ENCODE results near the gene GLB1L3. TPM values are rescaled to one million over a fixed set of nuclear protein-coding genes. Genes with fewer than 3 reads are reported as not detected.
"Not testable (repeated sequence)": the region's sequence is repeated elsewhere in the genome, so short reads cannot be mapped to it uniquely, and the experiment has no call there.

GLB1L3 gene
- total and polyA plus RNA-seq, 2 donors: 0.71 to 1.8 TPM

DNA sequence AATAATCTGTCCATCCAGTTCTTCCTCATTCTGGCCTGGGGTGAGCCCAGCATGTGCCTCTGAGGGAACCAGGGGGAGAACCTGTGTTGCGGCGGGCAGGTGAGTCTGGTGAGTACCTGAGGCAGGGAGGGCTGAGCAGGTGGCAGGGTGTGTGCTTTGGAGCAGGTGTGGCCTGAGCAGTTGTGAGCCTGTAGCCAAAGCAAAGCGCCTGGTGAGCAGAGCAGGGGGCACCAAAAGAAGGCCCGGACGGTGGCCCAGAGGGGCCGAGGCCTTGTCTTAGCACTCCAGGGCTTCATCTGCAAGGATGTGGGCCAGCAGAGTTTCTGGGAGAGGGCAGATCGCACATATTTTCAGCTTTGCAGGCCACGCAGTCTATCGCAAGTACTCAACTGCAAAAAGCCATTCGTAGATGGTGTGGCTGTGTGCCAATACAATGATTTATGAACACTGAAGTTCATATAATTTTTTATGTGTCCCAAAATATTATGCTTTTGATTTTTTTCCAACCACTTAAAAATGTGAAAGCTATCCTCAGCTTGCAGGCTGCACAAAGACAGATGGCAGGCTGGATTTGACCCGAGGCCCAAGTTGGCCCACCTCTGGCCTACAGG lies 64.3 kb downstream of the GLB1L3 start:
- H3K27ac ChIP-seq (ENCODE audit: low read depth in 1 of 2, low read length in 1 of 2): no peak overlapping the region
- no peaks in the 10 kb centered on the region for H3K36me3 ChIP-seq (ENCODE audit: control insufficient read depth in 2 of 2, insufficient read depth in 2 of 2, low read length in 1 of 2)
- no peak for DNase-seq (ENCODE audit: low read depth in 6 of 9, low spot score in 9 of 9)
- peaks cover 0 to 19% of the 10 kb centered on the region in 2 donors for H3K27me3 ChIP-seq (ENCODE audit: control insufficient read depth in 2 of 2, insufficient read depth in 1 of 2, low read length in 1 of 2)
- WGBS: 94% methylated on average over 11 of the region's 11 CpGs
- H3K9me3 ChIP-seq (ENCODE audit: control insufficient read depth in 2 of 2, insufficient read depth in 1 of 2, low read length in 1 of 2): no peaks in the 10 kb centered on the region
- no peaks in the 10 kb centered on the region for H3K4me1 ChIP-seq (ENCODE audit: control insufficient read depth in 2 of 2, insufficient read depth in 2 of 2, low read length in 2 of 2)
- no peak overlapping the region for H3K4me3 ChIP-seq (ENCODE audit: low read length in 2 of 2)

DNA sequence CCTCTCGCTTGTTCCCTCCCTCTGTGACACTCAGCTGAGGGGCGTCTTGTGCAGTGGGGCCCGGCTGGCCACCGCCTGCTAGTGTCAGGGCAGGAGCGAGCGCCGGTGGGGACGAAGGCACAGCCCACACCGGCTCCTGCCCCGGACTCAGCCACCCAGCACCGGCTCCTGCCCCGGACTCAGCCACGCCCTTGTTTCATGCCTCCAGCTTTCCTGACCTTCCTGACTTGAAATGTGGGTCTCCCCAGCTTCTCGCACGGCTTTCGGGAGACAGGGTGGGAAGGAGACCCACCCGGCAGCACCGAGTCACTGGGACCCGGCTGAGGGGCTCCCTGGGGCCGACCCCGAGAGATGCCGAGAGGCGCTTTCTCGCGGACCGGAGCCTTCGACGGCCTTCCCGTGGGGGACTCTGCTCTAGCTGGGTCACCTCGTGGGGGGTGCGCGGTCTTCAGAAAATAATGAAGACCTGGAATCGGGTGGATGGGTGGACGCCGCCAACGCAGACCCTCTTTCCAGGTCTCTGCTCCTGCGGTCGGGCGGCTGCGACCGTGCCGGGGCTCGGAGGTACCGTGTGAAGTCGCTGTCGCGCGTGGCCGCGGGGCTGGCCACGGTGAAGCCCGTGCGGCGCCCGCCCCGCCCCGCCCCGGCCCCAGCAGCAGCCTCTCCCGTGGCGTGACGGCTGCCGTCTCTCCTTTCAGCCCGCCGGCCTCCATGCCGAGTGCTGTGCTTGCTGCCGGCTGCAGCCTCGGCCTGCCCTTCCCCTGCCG lies 65.8 kb downstream of the GLB1L3 start:
- Histone ChIP-seq H3K9me3 (ENCODE audit: control insufficient read depth in 2 of 2, insufficient read depth in 1 of 2, low read length in 1 of 2) (no peaks in the 10 kb centered on the region), H3K36me3 (ENCODE audit: control insufficient read depth in 2 of 2, insufficient read depth in 2 of 2, low read length in 1 of 2) (no peaks in the 10 kb centered on the region), H3K4me3 (ENCODE audit: low read length in 2 of 2) (no peak overlapping the region), H3K4me1 (ENCODE audit: control insufficient read depth in 2 of 2, insufficient read depth in 2 of 2, low read length in 2 of 2) (no peaks in the 10 kb centered on the region), H3K27ac (ENCODE audit: low read depth in 1 of 2, low read length in 1 of 2) (no peak overlapping the region), H3K27me3 (ENCODE audit: control insufficient read depth in 2 of 2, insufficient read depth in 1 of 2, low read length in 1 of 2) (peaks cover 0 to 16% of the 10 kb centered on the region in 2 donors)
- DNase-seq (ENCODE audit: low read depth in 6 of 9, low spot score in 9 of 9): no peak
- 95% methylated on average over 68 of the region's 68 CpGs for WGBS

DNA sequence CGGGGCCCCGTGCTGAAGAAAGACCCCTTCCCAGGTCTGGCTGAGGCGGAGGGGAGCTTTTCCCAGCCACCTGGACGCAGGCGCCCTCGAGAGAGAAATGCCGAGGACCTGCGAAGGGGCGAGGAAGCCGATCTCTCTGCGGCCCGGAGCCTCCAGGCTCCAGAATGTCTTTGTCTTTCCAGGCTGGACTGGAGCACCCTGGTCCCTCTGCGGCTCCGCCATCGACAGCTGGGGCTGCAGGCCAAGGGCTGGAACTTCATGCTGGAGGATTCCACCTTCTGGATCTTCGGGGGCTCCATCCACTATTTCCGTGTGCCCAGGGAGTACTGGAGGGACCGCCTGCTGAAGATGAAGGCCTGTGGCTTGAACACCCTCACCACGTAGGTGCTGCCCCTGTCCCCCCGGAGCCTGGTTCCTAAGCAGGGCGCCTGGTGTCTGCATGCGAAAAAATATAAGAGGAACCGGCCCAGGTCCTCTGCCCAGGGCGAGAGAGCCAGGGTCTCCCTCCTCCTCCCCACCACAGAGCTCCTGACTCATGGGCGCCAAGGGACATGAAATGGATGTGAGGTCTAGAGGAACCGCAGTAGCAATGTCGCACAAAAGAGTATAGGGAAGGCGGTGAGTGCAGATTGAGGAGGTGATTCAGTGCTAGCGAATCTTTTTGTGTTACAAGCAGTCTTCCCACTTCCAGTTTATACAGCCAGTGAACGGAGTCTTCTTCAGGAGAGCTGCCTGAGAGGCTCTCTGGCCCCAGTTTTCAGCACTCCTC lies 66.6 kb downstream of the GLB1L3 start:
- no peaks in the 10 kb centered on the region for H3K4me1 ChIP-seq (ENCODE audit: control insufficient read depth in 2 of 2, insufficient read depth in 2 of 2, low read length in 2 of 2)
- no peak overlapping the region for H3K4me3 ChIP-seq (ENCODE audit: low read length in 2 of 2)
- no peak for DNase-seq (ENCODE audit: low read depth in 6 of 9, low spot score in 9 of 9)
- H3K36me3 ChIP-seq (ENCODE audit: control insufficient read depth in 2 of 2, insufficient read depth in 2 of 2, low read length in 1 of 2): no peaks in the 10 kb centered on the region
- no peak overlapping the region for H3K27ac ChIP-seq (ENCODE audit: low read depth in 1 of 2, low read length in 1 of 2)
- WGBS: 96% methylated on average over 30 of the region's 30 CpGs
- H3K9me3 ChIP-seq (ENCODE audit: control insufficient read depth in 2 of 2, insufficient read depth in 1 of 2, low read length in 1 of 2): no peaks in the 10 kb centered on the region
- peaks cover 0 to 16% of the 10 kb centered on the region in 2 donors for H3K27me3 ChIP-seq (ENCODE audit: control insufficient read depth in 2 of 2, insufficient read depth in 1 of 2, low read length in 1 of 2)

- 92% methylated on average over 15 of the region's 15 CpGs for WGBS
- no peak for DNase-seq (ENCODE audit: low read depth in 6 of 9, low spot score in 9 of 9)
- Histone ChIP-seq H3K27ac (ENCODE audit: low read depth in 1 of 2, low read length in 1 of 2) (no peak overlapping the region), H3K4me1 (ENCODE audit: control insufficient read depth in 2 of 2, insufficient read depth in 2 of 2, low read length in 2 of 2) (no peaks in the 10 kb centered on the region), H3K36me3 (ENCODE audit: control insufficient read depth in 2 of 2, insufficient read depth in 2 of 2, low read length in 1 of 2) (no peaks in the 10 kb centered on the region), H3K27me3 (ENCODE audit: control insufficient read depth in 2 of 2, insufficient read depth in 1 of 2, low read length in 1 of 2) (peaks cover 0 to 16% of the 10 kb centered on the region in 2 donors), H3K4me3 (ENCODE audit: low read length in 2 of 2) (no peak overlapping the region), H3K9me3 (ENCODE audit: control insufficient read depth in 2 of 2, insufficient read depth in 1 of 2, low read length in 1 of 2) (no peaks in the 10 kb centered on the region)
Measured at GRCh38 chr11:134343646-134344045, 67.5 kb downstream of the GLB1L3 start.

DNA sequence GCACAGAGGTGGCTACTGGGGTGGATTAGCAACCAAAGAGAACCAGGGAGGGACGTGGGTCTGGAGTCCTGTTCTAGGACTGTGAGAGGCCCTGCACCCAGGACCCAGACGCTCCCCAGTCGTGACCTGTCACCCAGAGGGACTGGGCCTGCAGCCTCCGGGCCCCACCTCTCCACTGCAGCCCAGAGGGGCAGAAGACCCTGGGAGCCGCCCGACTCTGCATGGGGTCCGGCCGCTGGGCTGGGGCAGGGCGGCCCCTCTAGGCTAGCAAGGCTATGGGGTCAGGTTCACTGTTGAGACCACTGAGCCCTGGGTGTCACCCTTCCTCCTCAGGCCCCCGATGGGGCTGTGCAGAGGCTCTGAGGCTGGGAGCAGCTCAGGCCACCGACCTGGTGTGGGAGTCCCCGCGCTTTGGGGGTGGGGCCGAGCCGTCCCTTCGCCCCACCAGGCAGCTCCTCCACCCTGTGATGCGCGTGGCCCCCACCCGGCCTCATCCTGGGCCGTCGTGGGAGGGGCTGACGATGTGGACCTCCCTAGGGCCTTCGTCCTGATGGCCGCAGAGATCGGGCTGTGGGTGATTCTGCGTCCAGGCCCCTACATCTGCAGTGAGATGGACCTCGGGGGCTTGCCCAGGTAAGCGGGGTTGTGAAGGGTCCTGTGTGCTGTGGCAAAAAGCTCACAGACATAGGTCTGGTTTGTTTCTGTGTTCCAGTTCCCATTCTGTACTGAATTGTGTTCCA lies 68.5 kb downstream of the GLB1L3 start:
- not testable (repeated sequence) for H3K36me3 ChIP-seq (ENCODE audit: control insufficient read depth in 2 of 2, insufficient read depth in 2 of 2, low read length in 1 of 2); H3K27ac ChIP-seq (ENCODE audit: low read depth in 1 of 2, low read length in 1 of 2); H3K4me3 ChIP-seq (ENCODE audit: low read length in 2 of 2); DNase-seq (ENCODE audit: low read depth in 6 of 9, low spot score in 9 of 9); H3K4me1 ChIP-seq (ENCODE audit: control insufficient read depth in 2 of 2, insufficient read depth in 2 of 2, low read length in 2 of 2); H3K9me3 ChIP-seq (ENCODE audit: control insufficient read depth in 2 of 2, insufficient read depth in 1 of 2, low read length in 1 of 2)
- WGBS: 91% methylated on average over 27 of the region's 28 CpGs
- peaks cover 0 to 16% of the 10 kb centered on the region in 2 donors for H3K27me3 ChIP-seq (ENCODE audit: control insufficient read depth in 2 of 2, insufficient read depth in 1 of 2, low read length in 1 of 2)

- peaks cover 0 to 3% of the 10 kb centered on the region in 2 donors for H3K9me3 ChIP-seq (ENCODE audit: control insufficient read depth in 2 of 2, insufficient read depth in 1 of 2, low read length in 1 of 2)
- H3K4me3 ChIP-seq (ENCODE audit: low read length in 2 of 2): no peak overlapping the region
- 92% methylated on average over 4 of the region's 4 CpGs for WGBS
- H3K4me1 ChIP-seq (ENCODE audit: control insufficient read depth in 2 of 2, insufficient read depth in 2 of 2, low read length in 2 of 2): no peaks in the 10 kb centered on the region
- H3K36me3 ChIP-seq (ENCODE audit: control insufficient read depth in 2 of 2, insufficient read depth in 2 of 2, low read length in 1 of 2): no peaks in the 10 kb centered on the region
- peaks cover 0 to 16% of the 10 kb centered on the region in 2 donors for H3K27me3 ChIP-seq (ENCODE audit: control insufficient read depth in 2 of 2, insufficient read depth in 1 of 2, low read length in 1 of 2)
- DNase-seq (ENCODE audit: low read depth in 6 of 9, low spot score in 9 of 9): no peak
- H3K27ac ChIP-seq (ENCODE audit: low read depth in 1 of 2, low read length in 1 of 2): no peak overlapping the region
Measured at GRCh38 chr11:134345237-134345550, 69.0 kb downstream of the GLB1L3 start.

GRCh38 chr11:134346101-134346975 lies 70.2 kb downstream of the GLB1L3 start:
- Histone ChIP-seq H3K27me3 (ENCODE audit: control insufficient read depth in 2 of 2, insufficient read depth in 1 of 2, low read length in 1 of 2) (peaks cover 0 to 14% of the 10 kb centered on the region in 2 donors), H3K9me3 (ENCODE audit: control insufficient read depth in 2 of 2, insufficient read depth in 1 of 2, low read length in 1 of 2) (peaks cover 0 to 3% of the 10 kb centered on the region in 2 donors), H3K4me1 (ENCODE audit: control insufficient read depth in 2 of 2, insufficient read depth in 2 of 2, low read length in 2 of 2) (no peaks in the 10 kb centered on the region), H3K36me3 (ENCODE audit: control insufficient read depth in 2 of 2, insufficient read depth in 2 of 2, low read length in 1 of 2) (no peaks in the 10 kb centered on the region), H3K4me3 (ENCODE audit: low read length in 2 of 2) (no peak overlapping the region), H3K27ac (ENCODE audit: low read depth in 1 of 2, low read length in 1 of 2) (no peak overlapping the region)
- 94% methylated on average over 22 of the region's 22 CpGs for WGBS
- no peak for DNase-seq (ENCODE audit: low read depth in 6 of 9, low spot score in 9 of 9)

- Histone ChIP-seq H3K4me3 (ENCODE audit: low read length in 2 of 2) (no peak overlapping the region), H3K9me3 (ENCODE audit: control insufficient read depth in 2 of 2, insufficient read depth in 1 of 2, low read length in 1 of 2) (peaks cover 0 to 3% of the 10 kb centered on the region in 2 donors), H3K27me3 (ENCODE audit: control insufficient read depth in 2 of 2, insufficient read depth in 1 of 2, low read length in 1 of 2) (peaks cover 0 to 12% of the 10 kb centered on the region in 2 donors), H3K4me1 (ENCODE audit: control insufficient read depth in 2 of 2, insufficient read depth in 2 of 2, low read length in 2 of 2) (no peaks in the 10 kb centered on the region), H3K27ac (ENCODE audit: low read depth in 1 of 2, low read length in 1 of 2) (no peak overlapping the region), H3K36me3 (ENCODE audit: control insufficient read depth in 2 of 2, insufficient read depth in 2 of 2, low read length in 1 of 2) (no peaks in the 10 kb centered on the region)
- DNase-seq (ENCODE audit: low read depth in 6 of 9, low spot score in 9 of 9): no peak
- 91% methylated on average over 5 of the region's 5 CpGs for WGBS
Measured at GRCh38 chr11:134346976-134347350, 70.8 kb downstream of the GLB1L3 start.
